NCI-H526 (cell line): Measurements from ENCODE around the gene C4BPA.

ENCODE experiments used
- DNase-seq, 2 experiments: peaks; one replicate each; lab custom pipeline; 2025; lab: John Stamatoyannopoulos, UW

The C4BPA gene

DNA sequence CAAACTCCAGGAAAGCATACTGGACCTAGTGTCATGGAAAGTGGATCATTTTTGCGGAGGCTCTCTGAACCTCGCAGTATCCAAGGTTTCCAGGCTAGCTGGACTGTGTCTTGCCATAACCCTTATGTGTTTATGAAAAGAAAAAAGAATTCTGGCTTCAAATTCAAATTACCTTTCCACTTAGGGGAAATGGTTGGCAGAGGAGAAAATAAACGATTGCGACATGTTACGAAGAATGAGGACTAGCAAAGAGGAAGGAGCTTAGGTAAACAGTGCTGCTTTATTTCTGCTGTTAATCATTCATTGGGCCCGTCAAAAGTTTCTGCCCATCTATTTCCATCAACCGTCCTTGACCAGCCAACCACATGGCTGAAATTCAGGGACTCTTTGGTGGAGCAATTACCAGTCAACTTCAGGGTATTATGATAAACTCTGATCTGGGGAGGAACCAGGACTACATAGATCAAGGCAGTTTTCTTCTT, at the start of gene C4BPA:
C4BPA (plus strand) TSS at position 342 of the 482 bp plus-strand sequence. CDS start 8,793 bp downstream, outside the sequence.
- no peak for DNase-seq

DNA sequence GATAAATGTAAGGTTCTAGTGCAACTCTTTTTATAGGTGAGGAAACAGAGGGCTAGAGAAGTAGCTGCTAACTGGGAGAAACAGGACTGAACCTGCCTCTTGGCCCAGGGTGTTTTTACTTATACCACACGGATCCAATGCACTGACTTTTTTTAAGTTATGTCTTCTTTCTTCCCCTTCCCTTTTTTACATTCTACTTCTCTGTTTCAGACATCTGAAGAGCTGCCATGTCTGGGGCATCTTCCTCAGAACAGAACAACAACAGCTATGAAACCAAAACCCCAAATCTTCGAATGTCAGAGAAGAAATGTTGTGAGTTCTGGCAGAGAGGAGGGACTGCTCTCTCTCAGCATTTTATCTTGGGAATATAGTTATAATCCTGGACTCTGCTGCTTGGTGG, 49.5 kb upstream of the C4BPA start:
- peak in 1 of 2 experiments; percentile 3 for DNase-seq

DNA sequence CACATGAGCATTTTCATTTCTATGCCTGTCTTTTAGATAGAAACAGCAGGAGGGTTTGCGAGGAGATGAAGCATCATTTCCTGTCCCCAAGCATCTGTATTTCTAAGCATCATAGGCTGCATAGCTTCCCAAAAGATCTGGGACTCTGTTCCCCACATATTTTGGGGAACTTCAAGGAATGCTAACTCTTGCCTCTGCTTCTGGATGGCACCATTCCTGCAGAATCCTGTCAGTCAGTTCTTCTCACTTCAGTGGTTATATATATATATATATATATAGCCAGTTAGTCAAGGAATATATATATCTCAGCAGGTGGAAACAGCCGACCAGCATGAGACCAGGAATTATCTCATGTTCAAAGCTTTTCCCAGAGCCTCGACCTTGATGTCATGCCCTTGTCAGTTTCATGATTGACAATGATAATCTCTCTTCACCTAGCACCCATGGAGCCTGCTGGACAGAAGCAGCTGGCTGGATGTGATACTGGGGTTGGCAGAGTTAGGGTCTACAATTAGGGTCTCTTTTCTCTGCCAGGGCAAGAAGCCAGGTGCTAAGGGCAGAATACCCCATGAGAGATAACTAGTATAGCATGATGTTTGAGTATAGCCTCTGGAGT, 48.5 kb upstream of the C4BPA start:
- DNase-seq = no peak

DNA sequence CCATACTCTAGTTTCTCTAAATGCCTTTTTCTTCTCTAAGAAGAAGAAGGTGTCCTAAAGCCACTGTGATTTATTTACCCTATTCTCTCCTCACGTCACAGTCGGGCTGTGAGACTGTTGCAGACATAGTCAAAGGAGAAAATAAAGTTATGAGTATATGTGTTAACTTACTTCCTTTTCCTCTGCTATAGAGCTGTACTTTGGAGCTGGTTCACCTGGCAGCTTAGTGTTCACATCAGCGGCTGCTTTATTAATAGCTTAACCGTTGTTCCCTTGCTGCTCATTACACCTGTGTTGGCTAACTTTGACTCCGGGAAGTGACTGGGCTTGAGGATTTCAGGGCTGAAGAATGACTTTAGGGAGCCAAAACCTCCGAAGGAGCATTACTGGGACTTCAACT, 47.4 kb upstream of the C4BPA start:
- no peak for DNase-seq

DNA sequence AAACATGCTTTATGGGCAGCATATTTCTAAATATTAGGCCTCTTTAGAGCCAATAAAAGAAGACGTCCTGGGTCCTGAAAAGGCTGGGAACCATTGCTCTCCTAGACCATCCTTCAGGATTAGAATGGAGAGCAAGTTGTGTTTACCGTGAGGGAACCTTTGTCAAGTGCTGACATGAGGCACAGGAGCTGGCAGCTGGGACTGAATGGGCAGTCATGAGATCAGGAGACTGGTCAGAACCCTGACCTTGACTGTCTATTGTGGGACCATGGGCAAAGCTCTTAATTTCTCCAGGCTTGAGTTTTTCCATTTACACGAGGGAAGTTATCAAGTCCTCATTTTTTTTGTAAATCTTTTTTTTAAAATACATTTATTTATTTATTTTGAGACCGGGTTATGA, 45.8 kb upstream of the C4BPA start:
- DNase-seq = no peak

DNA sequence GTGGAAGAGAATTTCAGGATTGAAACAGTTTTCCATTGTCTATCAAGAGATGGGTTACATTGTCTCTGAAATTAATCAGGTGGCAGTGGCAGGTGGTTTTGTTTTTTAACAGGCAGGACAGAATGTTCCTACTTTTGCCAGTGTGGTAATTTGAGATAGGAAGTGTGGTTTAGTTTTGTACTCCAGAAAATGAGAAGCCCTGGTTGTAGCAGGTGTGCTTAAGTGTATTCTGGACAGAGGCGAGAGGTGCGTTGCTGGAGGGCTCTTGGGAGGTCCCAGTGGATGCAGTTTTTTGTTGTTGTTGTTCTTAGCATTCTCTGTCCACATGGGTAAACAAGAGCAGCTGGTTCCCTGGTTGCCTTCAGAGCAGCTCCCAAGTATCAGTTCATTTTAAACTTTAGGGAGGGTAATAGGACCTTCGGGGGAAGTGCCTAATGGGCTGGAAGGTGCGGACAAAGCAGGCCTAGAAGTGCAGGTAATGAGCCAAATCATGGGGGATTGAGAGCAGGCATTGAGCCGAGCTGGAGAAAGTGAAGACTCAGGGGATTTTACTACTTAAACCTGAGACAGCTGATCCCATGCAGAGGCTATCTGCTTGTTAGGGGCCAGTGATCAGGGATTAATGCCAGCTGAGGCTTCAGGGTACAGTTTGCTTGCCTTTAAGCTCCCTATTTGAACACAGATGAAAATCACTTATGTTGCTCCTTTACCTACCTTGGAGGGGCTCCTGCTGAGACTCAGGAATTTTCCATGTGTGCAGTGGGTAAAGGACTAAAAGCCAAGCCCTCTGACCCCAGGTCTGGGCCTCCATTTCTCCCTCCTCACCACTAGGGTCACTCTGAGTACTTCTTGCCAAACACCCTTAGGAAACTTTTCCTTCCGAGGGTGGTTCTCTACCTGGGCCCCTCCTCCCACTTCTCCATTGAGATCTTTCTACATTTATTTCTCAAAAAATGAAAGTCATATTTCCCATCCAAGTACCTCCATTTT, 44.9 kb upstream of the C4BPA start:
- DNase-seq = no peak

DNA sequence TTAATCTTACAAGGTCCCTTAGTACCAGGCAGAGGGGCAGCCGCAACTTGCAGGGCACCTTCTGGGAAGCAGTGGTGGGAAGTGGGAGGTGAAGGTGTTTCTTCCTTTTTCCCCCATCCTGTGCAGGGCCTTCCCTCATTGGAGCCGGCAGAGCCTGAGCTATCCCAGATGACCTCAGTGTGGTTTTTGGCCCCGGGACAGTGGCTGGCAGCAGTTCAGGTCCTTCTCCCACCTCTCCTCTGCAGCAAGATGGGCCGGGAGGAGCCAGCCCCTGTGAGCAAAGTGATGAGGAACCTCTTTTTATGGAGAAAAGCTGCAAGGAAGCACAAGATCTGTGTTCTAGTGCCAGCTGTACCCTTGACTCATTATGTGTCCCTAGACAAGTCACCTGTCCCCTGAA, 44.2 kb upstream of the C4BPA start:
- no peak for DNase-seq

DNA sequence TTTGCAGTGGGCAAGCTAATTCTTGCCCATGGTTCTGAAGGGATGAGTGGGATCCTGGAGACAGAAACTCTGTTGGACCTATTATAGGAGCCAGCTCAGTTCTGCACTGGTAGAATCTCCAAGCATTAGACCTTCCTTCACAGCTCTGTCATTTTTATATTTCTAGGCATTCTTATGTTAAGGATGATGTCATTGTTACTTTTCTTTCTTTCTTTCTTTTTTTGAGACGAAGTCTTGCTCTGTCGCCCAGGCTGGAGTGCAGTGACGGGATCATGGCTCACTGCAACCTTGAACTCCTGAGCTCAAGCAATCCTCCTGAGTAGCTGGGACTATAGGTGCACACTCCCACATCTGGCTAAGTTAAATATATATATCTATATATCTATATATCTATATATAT, 43.4 kb upstream of the C4BPA start:
- DNase-seq = no peak

DNA sequence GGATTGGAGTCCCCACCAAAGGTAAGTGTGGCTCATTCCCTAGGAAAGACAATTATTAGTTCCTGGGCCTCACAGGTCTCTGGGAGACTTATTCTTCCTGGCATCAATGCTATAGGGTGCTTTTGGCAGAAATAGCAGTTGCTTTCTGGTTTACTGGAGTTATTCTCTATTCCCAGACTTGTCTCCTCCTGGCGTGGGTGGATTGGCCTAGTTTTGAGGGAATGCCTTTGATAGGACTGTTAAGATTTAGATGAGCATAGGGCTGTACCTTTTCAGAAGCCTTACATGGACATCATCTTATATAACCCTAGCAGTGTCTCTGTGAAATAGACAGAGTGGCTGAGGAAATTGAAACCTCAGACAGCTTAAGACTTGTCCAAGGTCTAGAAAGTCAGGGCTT, 42.0 kb upstream of the C4BPA start:
- no peak for DNase-seq

DNA sequence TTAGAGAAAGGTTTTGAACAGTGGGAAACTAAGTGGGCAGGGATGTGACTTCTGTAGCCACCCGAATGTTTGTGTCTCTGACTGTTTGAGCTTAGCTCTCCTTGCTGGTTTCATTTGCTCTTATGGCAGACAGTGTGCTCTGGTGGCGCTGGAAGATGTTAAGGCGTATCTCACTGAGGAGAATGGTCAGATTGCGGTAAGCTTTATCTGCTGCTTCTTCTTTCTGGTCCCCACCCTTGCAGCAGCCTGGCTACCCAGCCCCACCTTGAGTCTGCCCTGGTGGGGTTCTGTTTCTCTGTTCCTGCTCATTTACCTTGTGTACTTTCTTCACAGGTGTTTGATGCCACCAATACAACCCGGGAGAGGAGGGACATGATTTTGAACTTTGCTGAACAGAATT, 41.0 kb upstream of the C4BPA start:
- DNase-seq = no peak

DNA sequence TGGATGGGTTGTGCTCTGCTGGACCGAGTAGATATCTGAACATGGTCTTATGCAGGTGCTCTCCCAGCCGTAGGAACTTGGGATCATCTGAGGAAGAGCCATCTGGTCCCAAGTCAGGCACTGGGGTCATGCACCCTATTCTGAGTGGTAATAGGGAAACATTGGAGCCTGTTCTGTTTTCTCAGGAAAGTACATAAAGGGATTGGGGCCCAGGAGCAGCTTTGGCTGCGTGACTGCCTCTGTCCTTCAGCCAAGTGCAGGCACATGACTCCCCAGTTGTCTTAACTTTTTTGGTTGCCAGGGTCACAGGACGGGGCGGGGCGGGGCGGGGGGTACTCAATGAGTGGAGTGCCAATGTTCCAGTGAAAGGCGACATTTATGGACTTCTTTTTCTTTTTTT, 39.5 kb upstream of the C4BPA start:
- no peak for DNase-seq

DNA sequence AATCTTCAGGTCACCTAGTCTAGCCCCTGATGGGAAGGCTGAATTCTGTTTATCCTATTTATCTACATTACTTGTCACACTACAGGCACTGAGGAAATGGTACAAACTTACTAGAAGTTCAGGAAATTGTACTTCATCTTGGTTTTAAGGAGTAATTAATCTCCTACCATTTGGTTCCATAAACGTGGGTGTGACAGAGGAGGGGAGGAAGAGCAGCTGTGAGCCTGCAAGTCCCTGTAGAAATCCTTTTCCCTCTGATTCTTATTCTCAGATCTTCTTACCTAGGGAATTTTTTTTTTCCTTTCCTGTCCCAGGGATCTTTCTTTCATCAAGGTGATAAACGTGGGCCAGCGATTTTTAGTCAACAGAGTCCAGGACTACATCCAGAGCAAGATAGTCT, 36.8 kb upstream of the C4BPA start:
- DNase-seq = no peak

DNA sequence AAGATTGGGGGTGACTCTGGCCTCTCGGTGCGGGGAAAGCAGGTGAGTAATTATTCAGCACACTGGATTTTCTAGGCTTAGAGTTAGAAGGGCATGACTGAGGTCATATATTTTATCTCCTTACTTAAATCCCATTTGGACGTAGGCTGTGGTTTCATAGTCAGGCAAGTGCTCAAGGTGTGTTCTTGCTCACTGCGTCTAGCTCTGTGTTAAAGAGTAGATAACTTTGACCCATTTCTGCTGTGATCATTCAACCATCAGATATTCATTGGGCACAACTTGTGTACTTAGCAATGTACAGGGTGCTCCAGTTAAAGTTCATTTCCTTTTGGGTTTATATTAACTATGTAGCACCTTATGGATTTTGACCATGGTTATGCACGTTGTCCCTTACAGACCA, 36.4 kb upstream of the C4BPA start:
- DNase-seq = no peak

DNA sequence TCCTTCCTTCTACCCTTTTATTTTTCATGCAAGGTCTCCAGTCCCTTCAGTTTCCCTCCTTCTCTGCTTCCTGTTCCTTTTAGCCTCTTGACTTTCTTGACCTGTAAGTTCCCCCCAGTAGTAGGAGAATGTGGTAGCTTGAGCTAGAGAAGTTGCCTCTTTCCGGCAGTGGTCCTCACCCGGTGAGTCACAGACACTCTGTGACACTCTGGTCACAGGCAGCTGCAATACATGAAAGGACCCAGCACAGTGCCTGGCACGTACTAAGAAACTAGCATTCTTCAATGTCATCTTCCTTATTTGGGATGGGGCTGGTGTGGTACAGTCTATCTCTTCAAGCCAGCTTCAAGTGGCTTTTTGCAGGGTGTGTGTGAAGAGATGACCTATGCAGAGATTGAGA, 35.0 kb upstream of the C4BPA start:
- DNase-seq = no peak

DNA sequence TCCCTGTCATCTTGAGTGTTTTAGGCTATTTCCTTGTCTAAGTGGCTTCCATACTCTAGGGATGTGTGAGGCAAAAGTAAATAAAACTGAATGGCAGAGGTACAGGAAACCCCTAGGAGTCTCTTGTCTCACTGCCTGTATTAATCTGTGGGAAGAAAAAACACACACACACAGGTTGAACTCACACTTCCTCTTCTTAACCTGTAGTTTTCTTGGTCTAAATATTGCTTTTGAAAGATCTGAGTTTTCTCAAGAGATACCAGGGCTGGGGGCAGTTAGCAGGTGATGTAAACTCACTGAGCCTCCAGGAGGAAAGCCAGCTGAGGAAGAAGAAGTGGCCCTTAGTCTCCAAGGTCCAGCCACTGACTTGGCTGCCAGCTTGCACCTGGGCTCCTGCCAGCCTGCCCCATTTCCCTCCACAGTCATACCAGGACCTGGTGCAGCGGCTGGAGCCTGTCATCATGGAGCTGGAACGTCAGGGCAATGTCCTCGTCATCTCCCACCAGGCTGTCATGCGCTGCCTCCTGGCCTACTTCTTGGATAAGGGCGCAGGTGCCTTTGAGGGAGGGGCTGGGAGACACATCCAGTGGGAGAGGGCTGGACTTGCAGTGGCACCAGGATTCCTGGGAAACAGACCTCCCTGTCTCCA, 34.1 kb upstream of the C4BPA start:
- DNase-seq = no peak

DNA sequence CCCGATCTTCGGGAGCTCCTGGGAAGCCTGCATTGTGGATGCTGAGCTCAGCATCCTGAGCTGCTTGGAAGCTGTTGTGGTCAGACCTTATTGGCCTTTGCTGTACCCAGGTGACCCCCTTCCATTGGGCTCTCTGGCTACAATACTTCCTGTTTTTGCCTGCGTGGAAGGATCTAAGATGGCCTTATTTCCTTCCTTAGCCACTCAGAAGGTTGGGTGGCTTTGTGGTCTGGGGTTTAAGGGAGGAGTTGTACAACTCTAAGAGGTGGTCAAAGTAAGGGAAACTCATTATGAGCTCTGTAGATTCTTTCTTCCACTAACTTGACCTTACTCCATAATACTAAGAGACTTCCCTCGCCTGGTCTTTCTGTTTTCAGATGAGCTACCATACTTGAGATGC, 33.2 kb upstream of the C4BPA start:
- no peak for DNase-seq

DNA sequence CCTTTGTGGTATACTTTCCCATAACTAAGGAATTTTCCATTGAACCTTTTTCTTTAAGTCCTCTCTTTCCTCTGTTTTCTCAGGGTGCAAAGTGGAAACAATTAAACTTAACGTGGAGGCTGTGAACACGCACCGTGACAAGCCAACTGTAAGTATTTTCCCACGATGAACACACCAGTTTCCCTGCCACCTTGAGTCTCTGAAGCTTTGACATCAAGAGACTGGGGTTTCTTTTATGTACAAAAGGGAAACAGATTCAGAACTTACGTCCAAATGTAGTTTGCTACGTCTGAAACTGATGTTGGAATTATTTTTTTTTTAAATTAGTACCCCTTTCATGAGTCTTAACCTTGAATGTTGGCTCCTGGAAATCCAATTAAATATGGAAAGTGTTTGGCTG, 32.6 kb upstream of the C4BPA start:
- no peak for DNase-seq

DNA sequence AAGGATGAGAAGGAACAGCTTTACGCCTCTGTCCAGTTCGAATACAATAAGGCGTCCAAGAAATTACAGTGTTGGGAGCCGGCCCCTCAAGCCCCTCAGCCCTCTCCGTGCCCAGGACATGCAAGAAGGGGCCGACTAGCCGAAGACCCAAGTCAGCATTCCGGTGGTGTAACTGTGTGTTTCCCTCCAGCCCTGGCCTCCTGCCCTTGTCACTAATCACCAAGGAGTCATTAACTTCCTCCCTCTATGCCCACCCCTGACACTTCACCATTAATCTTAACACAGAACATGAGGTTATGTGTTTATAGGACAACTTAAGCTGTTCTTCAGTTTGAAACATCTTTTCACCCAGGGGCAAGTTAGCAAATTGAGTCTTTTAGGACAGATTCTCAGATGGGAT, 31.8 kb upstream of the C4BPA start:
- no peak for DNase-seq

DNA sequence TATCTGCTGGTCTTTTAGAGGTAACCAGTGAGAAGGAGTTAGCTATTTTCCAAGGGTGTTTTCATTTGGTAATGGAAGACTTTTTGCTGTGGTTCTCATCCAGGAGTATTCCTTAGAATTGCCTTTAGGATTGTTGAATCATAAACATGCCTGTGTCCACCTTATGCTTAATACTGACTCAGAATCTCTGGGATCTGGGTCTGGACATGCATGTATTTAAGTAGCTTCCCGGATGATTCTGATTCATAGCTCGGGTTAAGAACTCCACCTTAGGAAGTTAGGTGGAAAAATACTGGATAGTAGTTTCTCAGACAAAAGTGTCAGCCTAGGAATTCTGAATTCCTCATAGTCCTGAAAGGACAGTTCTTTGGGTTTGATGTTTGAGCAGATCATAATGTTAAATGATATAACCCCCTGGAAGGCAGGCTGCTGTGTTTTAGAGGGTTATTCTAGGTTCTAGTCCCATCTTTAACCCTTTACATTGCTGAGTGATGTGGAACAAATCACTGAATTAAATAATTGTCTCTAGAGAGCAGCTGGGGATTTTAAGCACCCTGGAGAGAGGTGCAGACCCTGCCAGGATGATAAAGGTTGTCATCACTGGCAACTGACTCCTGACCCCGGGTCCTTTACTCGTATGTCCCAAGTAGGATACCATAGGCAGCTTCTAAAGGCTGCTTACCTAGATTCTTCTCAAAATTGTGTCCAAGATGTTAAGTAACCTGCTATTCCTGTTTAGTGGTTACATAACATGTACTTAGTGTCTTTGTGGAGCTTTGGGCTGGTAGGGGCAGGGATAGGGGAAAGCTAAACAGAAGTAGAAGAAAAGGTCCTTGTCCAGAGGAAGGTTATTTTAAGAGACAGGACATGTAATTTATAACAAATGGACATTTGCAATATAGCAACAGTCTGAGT, 29.9 kb upstream of the C4BPA start:
- no peak for DNase-seq

DNA sequence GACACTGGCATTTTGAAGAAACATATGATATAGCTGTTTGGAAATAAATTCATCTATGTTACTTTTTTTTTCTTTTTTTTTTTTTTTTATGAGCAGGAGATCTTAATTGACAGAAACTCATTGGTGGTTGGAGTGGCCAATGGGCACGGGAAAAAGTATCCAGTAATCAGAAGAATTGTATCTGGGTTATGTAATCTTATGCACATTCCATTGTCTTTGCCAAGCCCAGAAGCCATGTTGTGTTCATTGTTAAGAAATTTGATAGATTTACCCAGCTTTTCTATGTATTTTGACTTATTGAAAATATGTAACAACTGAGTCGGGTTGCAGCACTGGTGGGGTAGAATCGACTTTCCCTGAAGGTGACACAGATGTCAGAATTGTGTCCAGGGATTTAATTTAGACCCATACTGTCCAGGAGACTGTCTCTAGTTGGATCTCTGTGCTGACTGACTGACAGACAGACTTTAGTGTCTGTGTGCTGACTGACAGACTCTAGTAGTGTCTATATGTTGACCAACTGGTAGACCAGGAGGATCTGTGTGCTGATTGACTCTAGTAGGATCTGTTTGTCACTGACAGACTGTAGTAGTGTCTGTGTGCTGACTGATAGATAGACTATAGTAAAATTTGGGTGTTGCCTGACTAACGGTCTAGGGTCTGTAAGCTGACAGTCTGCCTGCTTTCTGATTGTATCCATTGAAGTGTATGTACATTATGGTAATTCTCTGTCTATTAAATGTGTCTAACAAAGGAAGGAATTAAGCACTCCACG, 27.7 kb upstream of the C4BPA start:
- no peak for DNase-seq

DNA sequence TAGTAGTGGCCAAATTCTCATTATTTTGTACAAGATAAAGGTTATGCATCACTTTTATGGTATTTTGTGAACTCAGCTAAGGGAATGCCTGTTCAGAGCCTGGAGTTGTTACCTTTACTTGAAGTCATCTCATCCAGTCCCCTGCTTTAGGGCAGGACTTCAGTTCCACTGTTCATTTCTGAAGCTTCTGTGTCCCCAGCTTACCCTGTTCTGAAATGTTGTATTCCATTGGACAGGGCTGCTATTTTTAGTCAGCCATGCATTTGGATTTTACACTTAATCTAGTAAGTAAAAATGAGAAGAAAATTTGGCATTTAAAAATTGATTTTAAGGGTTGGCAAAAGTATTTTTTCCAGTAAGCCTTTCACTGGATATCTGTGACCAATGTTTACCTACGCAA, 27.0 kb upstream of the C4BPA start:
- no peak for DNase-seq
